ENCODE results near the gene SRP54. TPM values are rescaled to one million over a fixed set of nuclear protein-coding genes. Genes with fewer than 3 reads are reported as not detected.
"Not testable (repeated sequence)": the region's sequence is repeated elsewhere in the genome, so short reads cannot be mapped to it uniquely, and the experiment has no call there.

SRP54 gene
- total RNA-seq, 1 donor from 2014 or later, result 66.3 TPM

- no peaks in the 10 kb centered on the region for H3K27me3 ChIP-seq (ENCODE audit: control insufficient read depth, insufficient read depth, low read length)
- no peak for TF ChIP-seq CTCF (IDR thresholded peaks at IDR 0.05; ENCODE audit: insufficient read depth, low read length, poor library complexity, severe bottlenecking)
- DNase-seq (ENCODE audit: low read depth), result no peak
- H3K36me3 ChIP-seq (ENCODE audit: control insufficient read depth, insufficient read depth, low read length), result no peaks in the 10 kb centered on the region
- H3K4me3 ChIP-seq (ENCODE audit: low read depth, low read length), result no peak overlapping the region
Observed at GRCh38 chr14:34944744-34945143, 38.0 kb upstream of the SRP54 start.

- no peak for DNase-seq (ENCODE audit: low read depth)
- no peak overlapping the region for H3K4me3 ChIP-seq (ENCODE audit: low read depth, low read length)
- H3K36me3 ChIP-seq (ENCODE audit: control insufficient read depth, insufficient read depth, low read length), result no peaks in the 10 kb centered on the region
- no peaks in the 10 kb centered on the region for H3K27me3 ChIP-seq (ENCODE audit: control insufficient read depth, insufficient read depth, low read length)
- no peak for TF ChIP-seq CTCF (IDR thresholded peaks at IDR 0.05; ENCODE audit: insufficient read depth, low read length, poor library complexity, severe bottlenecking)
Observed at GRCh38 chr14:34946699-34947098, 36.1 kb upstream of the SRP54 start.

GRCh38 chr14:34951286-34951685 lies 31.5 kb upstream of the SRP54 start:
- no peak for TF ChIP-seq CTCF (IDR thresholded peaks at IDR 0.05; ENCODE audit: insufficient read depth, low read length, poor library complexity, severe bottlenecking)
- H3K4me3 ChIP-seq (ENCODE audit: low read depth, low read length), result no peak overlapping the region
- no peaks in the 10 kb centered on the region for H3K27me3 ChIP-seq (ENCODE audit: control insufficient read depth, insufficient read depth, low read length)
- H3K36me3 ChIP-seq (ENCODE audit: control insufficient read depth, insufficient read depth, low read length), result no peaks in the 10 kb centered on the region
- DNase-seq (ENCODE audit: low read depth), result no peak

- Histone ChIP-seq H3K4me3 (ENCODE audit: low read depth, low read length) (no peak overlapping the region), H3K27me3 (ENCODE audit: control insufficient read depth, insufficient read depth, low read length) (no peaks in the 10 kb centered on the region), H3K36me3 (ENCODE audit: control insufficient read depth, insufficient read depth, low read length) (no peaks in the 10 kb centered on the region)
- TF ChIP-seq CTCF (IDR thresholded peaks at IDR 0.05; ENCODE audit: insufficient read depth, low read length, poor library complexity, severe bottlenecking), result no peak
- DNase-seq (ENCODE audit: low read depth), result no peak
Observed at GRCh38 chr14:34956931-34957330, 25.9 kb upstream of the SRP54 start.

- no peak for DNase-seq (ENCODE audit: low read depth)
- Histone ChIP-seq H3K36me3 (ENCODE audit: control insufficient read depth, insufficient read depth, low read length) (no peaks in the 10 kb centered on the region), H3K4me3 (ENCODE audit: low read depth, low read length) (no peak overlapping the region), H3K27me3 (ENCODE audit: control insufficient read depth, insufficient read depth, low read length) (no peaks in the 10 kb centered on the region)
- no peak for TF ChIP-seq CTCF (IDR thresholded peaks at IDR 0.05; ENCODE audit: insufficient read depth, low read length, poor library complexity, severe bottlenecking)
Observed at GRCh38 chr14:34957771-34958286, 25.0 kb upstream of the SRP54 start.

GRCh38 chr14:34962106-34962505 lies 20.7 kb upstream of the SRP54 start:
- DNase-seq (ENCODE audit: low read depth); H3K4me3 ChIP-seq (ENCODE audit: low read depth, low read length); H3K36me3 ChIP-seq (ENCODE audit: control insufficient read depth, insufficient read depth, low read length); H3K27me3 ChIP-seq (ENCODE audit: control insufficient read depth, insufficient read depth, low read length): not testable (repeated sequence)
